Measurements from ENCODE around the gene RNF144A. TPM values are rescaled to one million over a fixed set of nuclear protein-coding genes. Genes with fewer than 3 reads are reported as not detected.

Gene RNF144A
- total RNA-seq, 1 experiment from 2014 or later = 10.6 TPM

- H3K27me3 Mint-ChIP-seq (ENCODE audit: low read depth) = no peaks in the 10 kb centered on the region
- Histone ChIP-seq H3K79me2 (ENCODE audit: insufficient read depth, low read length) (no peaks in the 10 kb centered on the region), H3T11ph (ENCODE audit: low read length) (no peak overlapping the region), H3K4ac (ENCODE audit: low read depth, low read length) (no peak overlapping the region), H3K27me3 (ENCODE audit: insufficient read depth, low read length) (no peaks in the 10 kb centered on the region), H2BK12ac (ENCODE audit: insufficient read length, low read depth, low read length) (no peak overlapping the region), H3K14ac (ENCODE audit: insufficient read depth, low read length) (no peak overlapping the region), H3K27ac (ENCODE audit: insufficient read length, low read depth, low read length) (no peak overlapping the region), H3K9ac (ENCODE audit: extremely low read depth, insufficient read length, low read length) (no peak overlapping the region), H3K9me3 (ENCODE audit: control insufficient read depth, low read depth, low read length) (no peaks in the 10 kb centered on the region), H3K23me2 (ENCODE audit: insufficient read length, low read depth, low read length, poor library complexity, severe bottlenecking) (no peaks in the 10 kb centered on the region), H4K5ac (ENCODE audit: insufficient read length, low read depth, low read length) (no peak overlapping the region), H3K4me2 (ENCODE audit: insufficient read depth, insufficient read length, low read length) (no peak overlapping the region), H3K56ac (ENCODE audit: insufficient read length, low read depth, low read length) (no peak overlapping the region), H3K18ac (ENCODE audit: insufficient read length, low read depth, low read length) (no peak overlapping the region), H3K79me1 (ENCODE audit: insufficient read depth, low read depth, low read length, poor library complexity, severe bottlenecking) (no peaks in the 10 kb centered on the region), H4K8ac (replicated peaks; ENCODE audit: insufficient read length, low read depth, low read length) (no peak overlapping the region), H2BK120ac (ENCODE audit: low read depth, low read length, poor library complexity, severe bottlenecking) (no peak overlapping the region), H2AFZ (ENCODE audit: low read length) (no peak overlapping the region), H2BK15ac (ENCODE audit: low read depth, low read length) (no peak overlapping the region), H2AK5ac (ENCODE audit: insufficient read length, low read length) (no peak overlapping the region), H4K20me1 (ENCODE audit: control insufficient read depth, insufficient read depth, insufficient read length) (no peaks in the 10 kb centered on the region), H4K91ac (ENCODE audit: insufficient read length, low read depth, low read length) (no peak overlapping the region), H3K4me1 (ENCODE audit: insufficient read depth, low read length) (no peaks in the 10 kb centered on the region), H2BK20ac (ENCODE audit: low read depth, low read length, poor library complexity, severe bottlenecking) (no peak overlapping the region), H2BK5ac (ENCODE audit: insufficient read length, low read length) (no peak overlapping the region), H3K23ac (ENCODE audit: insufficient read length, low read depth, low read length) (no peak overlapping the region)
- peaks cover 0 to 6% (median 4%) of the 10 kb centered on the region in 3 experiments; a peak in 3 of 7 replicates for H3K36me3 Mint-ChIP-seq (ENCODE audit: insufficient read depth in 1 of 3, low read depth in 3 of 3)
- no CpG with 5 or more reads among the region's 10 CpGs for WGBS (ENCODE audit: extremely low coverage, insufficient read length, low lambda C conversion rate)
- no peak overlapping the region; a peak in 1 of 7 replicates for H3K27ac Mint-ChIP-seq
- no peak for DNase-seq
- TF ChIP-seq CTCF (conservative IDR thresholded peaks at IDR 0.05) = no peak
- H3K4me1 Mint-ChIP-seq = no peaks in the 10 kb centered on the region
- H3K4me3 Mint-ChIP-seq = no peak overlapping the region
- peaks cover 2 to 4% of the 10 kb centered on the region in 2 experiments; a peak in 3 of 5 replicates for H3K9me3 Mint-ChIP-seq
Measured at GRCh38 chr2:7077660-7078267, 160.6 kb downstream of the RNF144A start.

Measured in H9 (cell line).